Testis (tissue), 2 donors: Measurements from ENCODE around the gene PARP1.

Source experiments
- CTCF ChIP-seq, 3 experiments: fragments of 450-650 bp in 2 of 3; fragments of 200-600 bp in 1 of 3; sonication (generic) in 1 of 3; IDR thresholded peaks; one replicate each; pipeline ENCODE4 v1.5.1; 2016 to 2019; ENCODE audit warnings: antibody characterized with exemption in 3 of 3, mild to moderate bottlenecking in 2 of 3, moderate library complexity in 1 of 3
- POLR2A ChIP-seq: fragments of 450-650 bp; IDR thresholded peaks from one replicate; pipeline ENCODE4 v1.6.1; 2017; ENCODE audit warnings: antibody characterized with exemption, mild to moderate bottlenecking, moderate library complexity

GRCh38 chr1:226325178-226325577 is 82.7 kb downstream of the PARP1 start:
- no peak for TF ChIP-seq POLR2A
- no peak for TF ChIP-seq CTCF (IDR thresholded peaks at IDR 0.05)
